ENCODE measurements around the gene KCNK2. TPM values are rescaled to one million over a fixed set of nuclear protein-coding genes. Genes with fewer than 3 reads are reported as not detected.

Gene KCNK2
- total and polyA plus RNA-seq, 2 of the 4 experiments (the other 2 are of a cell fraction): 45.9 to 86.9 TPM

GRCh38 chr1:215052256-215053015 is 30.1 kb upstream of the KCNK2 start:
- Histone ChIP-seq H2AK5ac (ENCODE audit: low read depth, low read length) (no peak overlapping the region), H2BK20ac (ENCODE audit: low read depth, low read length) (peak overlapping the region; percentile 19; the same call in 1 of the 2 replicates), H4K5ac (ENCODE audit: low read depth, low read length) (peak overlapping the region; percentile 16; the same call in 1 of the 2 replicates), H3K9ac (ENCODE audit: low read depth, low read length) (no peak overlapping the region), H3K56ac (ENCODE audit: extremely low read depth, insufficient read depth, low read length) (no peak overlapping the region), H3K4me2 (ENCODE audit: low read depth, low read length) (no peak overlapping the region; the same call in 1 of the 2 replicates), H3K4me1 (ENCODE audit: control insufficient read depth, insufficient read depth, low read length) (peaks cover 4% of the 10 kb centered on the region; the same call in 1 of the 2 replicates), H2AK9ac (replicated peaks; ENCODE audit: low read depth, low read length, poor library complexity) (no peak overlapping the region), H2BK15ac (ENCODE audit: low read depth, low read length) (no peak overlapping the region), H3K9me1 (ENCODE audit: insufficient read depth, low read length) (no peaks in the 10 kb centered on the region), H2BK5ac (ENCODE audit: low read depth, low read length, poor library complexity, severe bottlenecking) (peak overlapping the region; percentile 54), H3K4me3 (ENCODE audit: insufficient read depth, low read depth, low read length) (no peak overlapping the region), H3K79me1 (ENCODE audit: low read depth in 1 of 2, low read length in 2 of 2) (no peaks in the 10 kb centered on the region), H4K91ac (ENCODE audit: insufficient read depth, low read depth, low read length) (no peak overlapping the region), H3K14ac (replicated peaks; ENCODE audit: low read depth, low read length) (0 out of 2 replicates have a peak overlapping the region, but pooled peaks have one; percentile 13), H2AFZ (replicated peaks; ENCODE audit: low read length, poor library complexity) (no peak overlapping the region), H4K8ac (ENCODE audit: low read depth in 2 of 2, low read length in 2 of 2) (peak overlapping the region in 1 of 2 experiments; percentile 41; a peak in 2 of 4 replicates), H3K36me3 (ENCODE audit: control insufficient read depth, insufficient read depth, low read length) (no peaks in the 10 kb centered on the region), H3K4ac (ENCODE audit: low read depth, low read length) (peak overlapping the region; percentile 26; the same call in 1 of the 2 replicates), H3K27ac (ENCODE audit: insufficient read depth, low read length) (no peak overlapping the region; the same call in 1 of the 2 replicates), H4K20me1 (ENCODE audit: insufficient read depth, low read length) (no peaks in the 10 kb centered on the region), H3K27me3 (ENCODE audit: control insufficient read depth, insufficient read depth, low read length) (no peaks in the 10 kb centered on the region), H3K18ac (ENCODE audit: low read depth, low read length) (peak overlapping the region; percentile 24; the same call in 1 of the 2 replicates), H2BK120ac (ENCODE audit: low read depth, low read length) (peak overlapping the region; percentile 63; the same call in 1 of the 2 replicates), H3K9me3 (ENCODE audit: control insufficient read depth, insufficient read depth, low read length) (0 out of 2 replicates have a peak, but pooled peaks cover 4% of the 10 kb centered on the region), H3K23ac (ENCODE audit: low read depth, low read length) (no peak overlapping the region)
- POLR2A ChIA-PET (ENCODE audit: unreplicated experiment): no interaction called here
- peak; percentile 59; the same call in 1 of the 2 replicates for TF ChIP-seq CEBPB (IDR thresholded peaks at IDR 0.05; ENCODE audit: low read depth, low read length)
- TF ChIP-seq USF2 (IDR thresholded peaks at IDR 0.05; ENCODE audit: low read depth, low read length): peak; percentile 15; the same call in 1 of the 2 replicates
- TF ChIP-seq RCOR1 (IDR thresholded peaks at IDR 0.05; ENCODE audit: insufficient replicate concordance, low read length): no peak
- dilution Hi-C loops (cut with HindIII; ENCODE audit: low sequenced_read_pairs, unreplicated experiment) (no loop called here), in situ Hi-C loops (cut with MboI; ENCODE audit: low sequenced_read_pairs) (no loop called here), intact Hi-C loops (cut with micrococcal nuclease) (no loop called here)
- ATAC-seq (ENCODE audit: low read depth): peak; percentile 75
- CTCF ChIA-PET: no interaction called here
- BruUV-seq (replicated peaks): no TSS peak
- peak; percentile 93 for DNase-seq
